ENCODE results near the gene B9D1.

The B9D1 gene

GRCh38 chr17:19369107-19369778, 6.7 kb upstream of the B9D1 start:
- DNase-seq (ENCODE audit: low read depth) = no peak

GRCh38 chr17:19368229-19368628, 5.7 kb upstream of the B9D1 start:
- H3K4me3 ChIP-seq (ENCODE audit: low read depth, low read length) = no peak overlapping the region
- peak; percentile 47 for DNase-seq (ENCODE audit: low read depth)
- no peak for TF ChIP-seq CTCF (conservative IDR thresholded peaks at IDR 0.05; ENCODE audit: low read depth, low read length)

More at GRCh38 chr17:19369107-19369778, 6.7 kb upstream of the B9D1 start:
- no peak overlapping the region for H3K4me3 ChIP-seq (ENCODE audit: low read depth, low read length)
- TF ChIP-seq CTCF (conservative IDR thresholded peaks at IDR 0.05; ENCODE audit: low read depth, low read length) = no peak

- H3K4me3 ChIP-seq (ENCODE audit: low read depth, low read length) = no peak overlapping the region
- DNase-seq (ENCODE audit: low read depth) = no peak
- no peak for TF ChIP-seq CTCF (conservative IDR thresholded peaks at IDR 0.05; ENCODE audit: low read depth, low read length)
Measured at GRCh38 chr17:19366637-19366972, 4.1 kb upstream of the B9D1 start.

GRCh38 chr17:19365833-19366636, 3.5 kb upstream of the B9D1 start:
- no peak for DNase-seq (ENCODE audit: low read depth)
- no peak overlapping the region for H3K4me3 ChIP-seq (ENCODE audit: low read depth, low read length)
- no peak for TF ChIP-seq CTCF (conservative IDR thresholded peaks at IDR 0.05; ENCODE audit: low read depth, low read length)

- no peak for TF ChIP-seq CTCF (conservative IDR thresholded peaks at IDR 0.05; ENCODE audit: low read depth, low read length)
- DNase-seq (ENCODE audit: low read depth) = no peak
- no peak overlapping the region for H3K4me3 ChIP-seq (ENCODE audit: low read depth, low read length)
Measured at GRCh38 chr17:19365499-19365817, 2.9 kb upstream of the B9D1 start.

GRCh38 chr17:19364699-19365498, 2.4 kb upstream of the B9D1 start:
- no peak for DNase-seq (ENCODE audit: low read depth)
- no peak for TF ChIP-seq CTCF (conservative IDR thresholded peaks at IDR 0.05; ENCODE audit: low read depth, low read length)
- H3K4me3 ChIP-seq (ENCODE audit: low read depth, low read length) = no peak overlapping the region
